Activated gamma-delta T cell (primary cell): Measurements from ENCODE around the gene CACNG4.

ENCODE experiments used
- DNase-seq: peaks from one replicate; lab custom pipeline; 2025; lab: John Stamatoyannopoulos, UW
- total RNA-seq, 2 donors: gene quantifications; one replicate each; lab custom pipeline; 2026; lab: John Stamatoyannopoulos, UW

The CACNG4 gene
- 0 reads per million in 2 donors for total RNA-seq

DNA sequence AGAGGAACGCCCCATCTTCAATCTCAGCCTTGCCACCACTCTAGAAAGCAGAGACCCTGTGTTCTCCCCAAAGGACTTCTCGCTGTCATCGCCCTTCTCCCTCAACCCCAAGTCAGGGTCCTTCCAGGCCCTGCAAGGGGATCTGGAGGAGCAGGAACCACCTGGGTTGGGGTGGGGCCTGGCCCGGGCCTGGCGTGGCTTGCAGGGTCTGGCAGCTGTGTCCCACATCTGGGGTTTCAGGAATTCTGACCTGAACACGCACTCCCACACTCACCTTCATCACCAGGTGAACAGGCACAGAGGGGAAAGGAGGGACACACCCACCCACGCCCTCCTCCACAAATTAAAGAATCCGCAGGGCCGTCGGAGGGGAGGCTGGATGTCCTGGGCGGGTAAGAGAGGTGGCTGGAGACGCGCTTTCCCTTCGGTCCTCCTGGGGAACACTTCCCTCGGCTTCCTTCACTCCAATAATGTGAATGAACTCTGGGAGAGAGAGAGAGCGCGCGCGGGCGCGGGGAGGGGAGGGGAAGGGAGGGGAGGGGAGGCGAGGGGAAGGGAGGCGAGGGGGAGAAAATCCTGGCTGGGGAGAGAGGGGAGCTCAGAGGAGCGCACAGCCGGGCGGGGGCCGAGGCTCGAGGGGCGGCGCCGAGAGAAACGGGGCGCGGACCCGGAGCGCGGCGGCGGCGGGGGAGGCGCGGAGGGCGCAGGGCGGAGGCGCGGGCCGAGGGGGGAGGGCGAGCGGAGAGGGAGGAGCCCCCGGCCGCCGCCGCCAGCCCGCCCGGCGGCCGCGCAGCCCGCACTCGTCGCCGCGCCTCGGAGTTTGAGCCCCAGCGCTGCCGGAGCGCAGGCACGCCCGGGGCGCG, at the start of gene CACNG4:
TSS of gene CACNG4 (plus strand) at position 799 of the 863 bp plus-strand sequence. CDS start 205 bp downstream, outside the sequence.
- no peak for DNase-seq

- no peak for DNase-seq
These were observed 49.3 kb upstream of the CACNG4 start for GRCh38 chr17:66915204-66915611.

DNA sequence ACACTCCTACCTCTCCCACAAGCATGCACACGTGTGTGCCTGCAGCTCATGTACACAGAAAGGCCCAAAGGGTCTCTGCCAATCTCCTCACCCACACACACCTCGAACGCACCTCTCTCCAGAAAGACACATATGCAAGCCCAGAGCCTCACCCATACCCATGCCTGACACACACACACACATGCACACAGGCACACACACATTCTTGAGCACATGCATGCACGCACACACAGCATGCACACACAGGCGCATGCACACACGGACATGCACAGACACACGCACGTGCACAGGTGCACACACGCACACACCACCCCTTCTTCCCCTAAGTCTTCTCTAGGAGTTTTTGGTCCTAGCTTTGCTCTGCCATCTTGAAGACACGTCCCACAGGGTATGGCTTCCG, 48.7 kb upstream of the CACNG4 start:
- DNase-seq: no peak

- DNase-seq: no peak
These were observed 47.6 kb upstream of the CACNG4 start for GRCh38 chr17:66916946-66917345.

- no peak for DNase-seq
These were observed 45.6 kb upstream of the CACNG4 start for GRCh38 chr17:66918896-66919295.

- DNase-seq: no peak
These were observed 44.1 kb upstream of the CACNG4 start for GRCh38 chr17:66920435-66920834.

DNA sequence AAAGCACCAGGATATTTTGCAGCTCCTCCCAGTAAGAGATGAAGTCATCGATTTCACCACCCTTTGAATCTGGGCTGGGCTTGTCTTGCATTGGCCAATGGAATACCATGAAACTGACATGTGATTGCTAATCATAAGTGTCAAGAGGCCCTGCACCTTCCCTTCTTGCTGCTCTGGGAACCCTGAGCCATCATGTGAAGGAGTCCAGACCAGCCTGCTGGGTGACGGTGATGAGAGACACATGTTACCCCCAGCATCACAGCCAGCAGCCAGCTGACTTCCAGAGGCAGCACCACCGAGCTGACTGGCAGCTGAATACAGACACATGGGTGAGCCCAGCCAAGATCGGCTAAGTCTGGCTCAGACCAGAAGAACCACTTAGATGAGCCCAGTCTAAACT, 43.6 kb upstream of the CACNG4 start:
- DNase-seq: no peak

DNA sequence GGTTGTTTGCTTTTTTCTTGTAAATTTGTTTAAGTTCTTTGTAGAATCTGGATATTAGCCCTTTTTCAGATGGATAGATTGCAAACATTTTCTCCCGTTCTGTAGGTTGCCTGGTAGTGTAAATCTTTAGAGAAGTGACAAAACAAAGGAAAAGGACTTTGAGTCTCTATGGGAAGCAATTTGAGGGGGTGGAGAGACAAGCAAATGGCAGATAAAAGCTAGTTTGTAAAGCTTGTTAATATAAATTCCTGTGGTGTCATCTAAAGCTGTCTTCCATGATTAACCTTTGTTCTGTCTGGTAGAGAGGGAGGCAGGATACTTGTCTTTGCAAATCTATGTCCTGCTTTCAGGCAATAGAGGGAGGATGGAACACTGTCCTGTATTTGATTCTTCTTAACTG, 40.6 kb upstream of the CACNG4 start:
- DNase-seq: no peak

- no peak for DNase-seq
These were observed 38.6 kb upstream of the CACNG4 start for GRCh38 chr17:66925811-66926500.

GRCh38 chr17:66928949-66929348, 35.6 kb upstream of the CACNG4 start:
- DNase-seq: no peak

- no peak for DNase-seq
These were observed 34.9 kb upstream of the CACNG4 start for GRCh38 chr17:66929591-66929990.

GRCh38 chr17:66930933-66931332, 33.6 kb upstream of the CACNG4 start:
- DNase-seq: no peak

DNA sequence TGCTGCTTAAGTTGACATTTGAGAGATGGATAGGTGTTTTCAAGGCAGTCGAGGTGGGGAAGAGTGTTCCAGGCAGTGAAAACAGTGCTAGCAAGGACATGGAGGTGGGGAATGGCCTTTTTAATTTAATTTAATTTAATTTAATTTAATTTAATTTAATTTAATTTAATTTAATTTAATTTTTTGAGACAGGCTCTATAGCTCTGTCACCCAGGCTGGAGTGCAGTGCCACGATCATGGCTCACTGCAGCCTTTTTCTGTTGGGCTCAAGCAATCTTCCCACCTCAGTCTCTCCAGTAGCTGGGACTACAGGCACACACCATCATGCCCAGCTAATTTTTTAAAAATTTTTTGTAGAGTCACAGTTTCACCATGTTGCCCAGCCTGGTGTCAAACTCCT, 32.2 kb upstream of the CACNG4 start:
- DNase-seq: no peak

GRCh38 chr17:66934040-66934439, 30.5 kb upstream of the CACNG4 start:
- no peak for DNase-seq

GRCh38 chr17:66935717-66936116, 28.8 kb upstream of the CACNG4 start:
- no peak for DNase-seq

GRCh38 chr17:66938656-66939055, 25.9 kb upstream of the CACNG4 start:
- DNase-seq: no peak

DNA sequence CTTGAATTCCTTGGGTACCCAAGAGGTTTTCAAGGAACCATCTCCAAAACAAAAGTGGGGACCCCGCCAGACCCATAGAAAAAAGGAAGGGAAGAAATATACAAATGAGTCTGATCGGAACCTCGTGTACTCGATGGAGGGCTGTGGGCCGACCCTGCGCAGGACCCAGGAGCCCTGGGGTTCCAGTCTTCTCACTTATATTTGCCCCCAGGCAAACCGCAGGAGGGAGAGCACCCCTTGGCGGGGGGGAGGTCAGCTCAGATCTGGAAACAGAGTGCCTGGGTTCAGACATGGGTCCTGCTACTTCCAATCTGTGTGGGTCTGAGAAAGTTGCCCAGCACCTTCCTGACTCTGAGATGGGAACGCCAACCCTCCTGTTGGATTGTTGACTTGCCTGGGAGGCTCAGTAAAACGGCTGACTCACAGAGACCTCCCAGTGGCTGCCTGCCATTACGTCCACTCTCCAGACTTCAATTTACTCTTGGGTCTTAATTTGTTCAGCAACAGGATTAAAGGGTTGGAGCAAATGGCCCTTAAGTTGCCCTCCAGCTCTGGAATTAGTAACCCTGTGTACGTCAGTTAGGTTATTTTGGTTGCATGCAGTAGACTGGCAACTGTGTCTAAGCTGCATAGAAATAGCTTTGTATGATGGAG, 24.9 kb upstream of the CACNG4 start:
- no peak for DNase-seq

DNA sequence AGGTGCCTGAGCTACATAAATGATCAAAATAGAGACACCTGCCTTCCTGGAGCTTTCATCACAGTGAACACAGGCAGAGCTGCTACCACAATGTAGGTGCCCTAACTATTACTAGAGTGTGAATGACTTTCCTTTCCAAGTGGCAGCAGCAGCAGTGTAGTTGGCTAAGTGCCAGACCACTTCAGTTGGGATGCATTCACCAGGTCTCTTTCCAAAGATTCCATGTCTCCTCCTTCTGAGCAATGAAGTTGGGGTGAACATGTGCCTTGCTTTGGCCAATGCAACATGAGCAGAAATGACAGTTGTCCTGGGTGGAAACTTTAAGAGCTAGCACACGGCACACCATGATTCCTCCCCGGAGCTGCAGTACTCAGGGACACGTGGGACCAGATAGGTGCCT, 23.3 kb upstream of the CACNG4 start:
- no peak for DNase-seq

DNA sequence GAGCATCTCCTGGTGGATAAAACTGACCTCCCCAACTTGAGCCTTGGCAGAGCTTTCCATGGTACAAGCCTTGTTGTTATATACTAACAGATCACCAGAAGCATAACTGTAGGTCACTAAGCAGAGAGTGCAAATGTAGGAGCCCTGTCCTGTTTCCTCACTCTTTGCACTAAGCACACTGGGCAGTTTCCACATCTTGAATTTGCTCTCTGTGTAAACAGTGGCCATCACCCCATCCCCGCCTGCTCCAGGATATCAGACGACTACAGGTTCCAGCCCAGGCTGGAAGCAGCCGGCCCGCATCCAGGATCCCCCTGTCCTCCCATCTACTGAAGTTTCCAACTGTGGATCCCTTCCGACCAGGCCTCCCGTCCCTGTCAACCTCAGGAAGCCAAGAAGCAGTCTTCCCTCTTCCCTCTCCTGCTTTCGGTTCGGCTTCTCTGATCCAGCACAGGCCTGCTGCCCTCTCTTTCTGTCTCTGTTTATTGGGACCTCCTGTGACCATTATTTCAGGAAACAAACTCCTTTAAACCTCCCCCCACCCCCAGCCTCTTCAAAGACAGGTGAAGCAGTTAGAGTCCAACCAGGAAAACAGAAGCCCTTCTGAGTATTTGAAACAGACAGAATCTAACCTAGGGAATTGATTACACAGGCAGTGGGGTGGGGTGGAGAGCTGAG, 22.6 kb upstream of the CACNG4 start:
- DNase-seq: no peak

- DNase-seq: no peak
These were observed 21.8 kb upstream of the CACNG4 start for GRCh38 chr17:66942451-66943264.

- no peak for DNase-seq
These were observed 21.0 kb upstream of the CACNG4 start for GRCh38 chr17:66943484-66943883.
